Mammary epithelial cell (primary cell): ENCODE data around the gene DOCK1.

Source experiments
- EZH2 ChIP-seq: IDR thresholded peaks from 2 replicates; pipeline ENCODE4 v1.6.1; 2012; ENCODE audit warnings: low read length, inconsistent platforms, borderline replicate concordance
- TF ChIP-seq, protein P1 (sequence below), 2 donors: IDR thresholded peaks in 1 of 2; conservative IDR thresholded peaks in 1 of 2; 2 replicates each; pipeline ENCODE4 v1.5.1; 2011 to 2012; ENCODE audit warnings: inconsistent platforms in 2 of 2, low read length in 2 of 2, mild to moderate bottlenecking in 2 of 2, control low read depth in 1 of 2, low read depth in 1 of 2; ENCODE audit not compliant: insufficient read depth in 1 of 2; ENCODE audit errors: extremely low read depth in 1 of 2

DNA sequence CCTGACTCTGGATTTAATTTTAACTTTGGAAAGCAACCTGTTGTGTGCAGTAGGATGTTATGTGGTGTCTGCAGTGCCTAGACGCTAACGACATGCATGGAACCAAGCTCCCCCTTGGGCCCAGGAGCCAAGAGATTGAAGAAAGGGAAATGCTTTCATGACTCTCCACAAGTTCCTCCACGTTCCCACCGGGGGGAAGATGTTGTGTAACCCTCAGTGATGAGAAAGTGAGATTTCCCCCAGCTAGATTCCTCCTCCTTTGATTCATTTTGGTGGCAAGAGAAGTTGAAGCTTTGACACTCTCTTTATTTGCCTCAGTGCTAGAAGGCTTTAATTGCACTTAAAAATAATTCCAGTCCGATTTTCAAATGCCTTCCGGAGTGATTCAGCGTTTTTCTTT lies 449.0 kb downstream of the DOCK1 start:
- TF ChIP-seq, protein P1, sequence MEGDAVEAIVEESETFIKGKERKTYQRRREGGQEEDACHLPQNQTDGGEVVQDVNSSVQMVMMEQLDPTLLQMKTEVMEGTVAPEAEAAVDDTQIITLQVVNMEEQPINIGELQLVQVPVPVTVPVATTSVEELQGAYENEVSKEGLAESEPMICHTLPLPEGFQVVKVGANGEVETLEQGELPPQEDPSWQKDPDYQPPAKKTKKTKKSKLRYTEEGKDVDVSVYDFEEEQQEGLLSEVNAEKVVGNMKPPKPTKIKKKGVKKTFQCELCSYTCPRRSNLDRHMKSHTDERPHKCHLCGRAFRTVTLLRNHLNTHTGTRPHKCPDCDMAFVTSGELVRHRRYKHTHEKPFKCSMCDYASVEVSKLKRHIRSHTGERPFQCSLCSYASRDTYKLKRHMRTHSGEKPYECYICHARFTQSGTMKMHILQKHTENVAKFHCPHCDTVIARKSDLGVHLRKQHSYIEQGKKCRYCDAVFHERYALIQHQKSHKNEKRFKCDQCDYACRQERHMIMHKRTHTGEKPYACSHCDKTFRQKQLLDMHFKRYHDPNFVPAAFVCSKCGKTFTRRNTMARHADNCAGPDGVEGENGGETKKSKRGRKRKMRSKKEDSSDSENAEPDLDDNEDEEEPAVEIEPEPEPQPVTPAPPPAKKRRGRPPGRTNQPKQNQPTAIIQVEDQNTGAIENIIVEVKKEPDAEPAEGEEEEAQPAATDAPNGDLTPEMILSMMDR (conservative IDR thresholded peaks at IDR 0.05 in 1 of 2, IDR thresholded peaks at IDR 0.05 in 1 of 2; ENCODE audit: extremely low read depth in 1 of 2, insufficient read depth in 1 of 2, low read depth in 1 of 2, low read length in 2 of 2): no peak
- TF ChIP-seq EZH2: no peak
